Stimulated activated CD8-positive, alpha-beta memory T cell treated with anti-CD3 and anti-CD28 coated beads, Interleukin-12 subunit alpha, Interleukin-12 subunit beta, amount 100 ng/mL, for 24 hours (primary cell): ENCODE data around the gene DTL.

Experiments used
- DNase-seq: peaks from one replicate; pipeline ENCODE4 v3.0.0-alpha.2; 2020; ENCODE audit errors: extremely low read depth

DTL gene

DNA sequence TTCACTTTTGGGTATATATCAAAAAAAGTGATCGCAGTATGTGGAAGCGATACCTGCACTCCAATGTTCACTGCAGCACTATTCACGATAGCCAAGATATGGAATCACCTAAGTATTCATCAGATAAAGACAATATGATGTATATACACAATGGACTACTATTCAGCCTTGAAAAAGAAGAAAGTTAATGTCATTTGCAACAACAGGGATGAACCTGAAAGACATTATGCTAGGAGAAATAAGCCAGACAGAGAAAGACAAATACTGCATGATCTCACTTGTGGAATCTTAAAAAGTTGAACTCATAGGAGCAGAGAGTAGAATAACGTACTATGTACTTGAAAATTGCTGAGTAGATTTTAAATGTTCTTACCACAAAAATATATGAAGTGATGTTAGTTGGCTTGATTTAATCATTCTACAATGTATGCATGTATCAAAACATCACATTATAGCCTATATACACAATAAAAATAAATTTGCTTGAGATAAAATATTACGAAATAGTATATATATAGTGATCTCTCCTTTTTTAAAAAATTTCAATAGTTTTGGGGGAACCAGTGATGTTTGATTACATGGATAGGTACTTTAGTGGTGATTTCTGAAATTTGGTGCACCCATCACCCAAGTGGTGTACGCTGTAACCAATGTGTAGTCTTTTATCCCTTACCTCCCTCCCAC, 56.0 kb downstream of the DTL start:
- DNase-seq, result no peak

DNA sequence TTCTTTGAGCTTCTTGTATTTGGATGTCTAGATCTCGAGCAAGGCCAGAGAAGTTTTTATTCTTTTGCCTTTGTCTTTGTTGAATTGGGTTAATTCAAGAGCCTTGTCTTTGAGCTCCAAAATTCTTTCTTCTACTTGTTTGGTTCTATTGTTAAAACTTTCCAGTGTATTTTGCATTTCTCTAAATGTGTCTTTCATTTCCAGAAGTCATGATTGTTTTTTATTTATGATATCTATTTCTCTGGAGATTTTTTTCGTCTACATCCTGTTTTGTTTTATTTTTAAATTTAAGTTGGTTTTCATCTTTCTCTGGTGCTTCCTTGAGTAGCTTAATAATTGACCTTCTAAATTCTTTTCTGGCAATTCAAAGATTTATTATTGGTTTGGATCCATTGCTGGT, 61.8 kb downstream of the DTL start:
- no peak for DNase-seq

DNA sequence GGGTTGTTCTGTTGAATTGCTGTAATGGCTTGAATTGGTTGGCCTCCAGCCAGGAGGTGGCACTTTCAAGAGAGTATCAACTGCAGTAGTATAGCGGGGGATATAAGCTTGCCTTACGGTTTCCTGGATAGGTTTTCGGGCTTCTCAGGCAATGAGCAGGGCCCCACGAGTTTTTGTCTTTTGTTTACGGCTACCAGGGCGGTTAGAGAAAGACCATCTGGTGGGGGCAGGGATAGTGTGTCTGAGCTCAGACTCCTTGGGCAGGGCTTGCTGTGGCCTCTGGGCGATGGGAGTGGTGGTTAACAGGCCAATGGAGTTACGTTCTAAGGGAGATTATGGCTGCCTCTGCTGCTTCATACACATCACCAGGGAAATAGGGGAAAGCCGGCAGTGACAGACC, 62.8 kb downstream of the DTL start:
- DNase-seq, result no peak

DNA sequence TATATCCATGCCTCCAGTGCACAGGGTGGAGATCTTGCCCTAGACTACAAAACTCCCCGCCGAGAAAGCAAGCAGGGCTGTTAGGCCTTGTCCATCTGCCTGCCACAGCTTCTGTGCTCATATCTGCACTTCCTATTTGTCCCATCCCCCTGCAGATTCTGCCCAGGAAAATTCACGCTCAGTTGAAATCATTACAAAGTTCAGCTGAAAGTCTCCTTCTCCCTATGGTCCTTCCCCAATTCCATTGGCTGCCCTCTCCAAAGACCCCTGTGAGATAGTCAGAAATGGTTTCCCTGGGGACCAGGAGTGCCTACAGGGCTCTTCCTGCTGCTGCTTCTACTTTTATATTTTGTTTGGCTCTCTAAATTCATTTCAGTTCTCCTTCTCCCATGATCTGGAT, 63.2 kb downstream of the DTL start:
- DNase-seq, result no peak

DNA sequence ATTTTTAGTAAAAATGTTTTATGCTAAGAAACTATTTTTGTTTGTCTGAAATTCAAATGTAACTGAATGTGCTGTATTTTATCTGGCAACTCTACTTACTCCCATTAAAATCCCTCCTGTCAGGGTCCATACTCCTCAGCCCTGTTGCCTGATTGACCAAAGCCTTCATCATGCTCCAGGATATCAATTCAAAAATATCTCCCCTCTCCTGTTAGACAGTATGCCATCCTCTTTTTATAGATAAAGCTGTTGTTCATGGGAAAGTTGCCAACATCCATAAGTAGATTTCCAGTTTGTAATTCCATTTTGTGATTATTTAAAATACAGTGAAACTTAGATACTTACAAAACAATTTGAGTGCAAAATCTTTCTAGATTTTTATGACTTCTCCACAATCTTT, 65.7 kb downstream of the DTL start:
- no peak for DNase-seq

DNA sequence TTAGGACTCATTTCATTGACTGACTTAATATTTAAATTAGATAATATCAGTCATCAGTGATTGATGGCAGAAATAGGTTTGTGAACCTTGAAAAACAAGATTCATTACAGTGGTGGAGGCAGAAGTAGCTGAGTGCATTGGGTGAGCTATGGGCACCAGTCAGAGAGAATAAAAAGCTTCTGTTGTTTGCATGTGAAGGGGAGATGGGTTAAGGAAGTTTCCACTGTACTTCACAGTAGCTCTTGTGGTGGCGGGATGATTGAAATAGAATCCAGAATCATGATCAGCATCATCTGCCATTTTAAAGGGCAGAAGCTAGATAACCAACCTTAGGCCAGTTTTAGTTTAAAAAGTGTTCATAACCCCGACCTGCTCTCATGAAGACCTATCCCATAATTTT, 66.2 kb downstream of the DTL start:
- DNase-seq, result no peak

DNA sequence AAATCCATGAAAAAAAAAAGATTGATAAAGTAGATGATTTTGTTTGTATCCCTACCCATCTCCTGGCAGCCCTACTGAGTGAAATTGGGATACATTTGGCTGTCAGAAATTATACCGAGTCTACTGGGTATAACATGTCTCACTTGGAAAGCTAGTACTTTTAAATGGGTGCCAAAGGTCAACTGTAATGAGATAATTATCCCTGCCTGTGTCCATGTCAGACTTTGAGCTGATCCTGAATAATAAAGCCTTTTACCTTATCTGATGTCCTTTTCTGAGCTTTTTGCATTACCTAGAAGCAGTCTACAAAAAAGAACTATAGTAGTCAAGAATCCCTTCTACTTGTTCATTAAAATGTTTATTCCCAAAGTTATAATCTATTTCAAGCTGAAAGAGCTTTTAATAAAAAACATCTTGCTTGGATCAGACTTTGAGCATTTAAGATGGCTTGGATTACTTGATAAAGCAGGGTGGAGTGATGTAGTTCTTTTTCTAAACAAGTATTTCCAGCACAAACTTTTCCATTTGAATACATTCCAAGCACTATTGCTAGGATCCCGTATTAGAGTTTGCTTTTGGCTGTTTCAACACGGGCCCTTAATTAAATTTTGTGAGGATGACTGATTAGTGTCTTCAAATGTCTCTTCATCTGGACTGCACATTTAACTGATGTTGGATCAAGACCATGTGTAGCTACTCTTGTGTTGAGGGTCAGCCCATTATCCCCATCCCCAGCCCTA, 69.2 kb downstream of the DTL start:
- DNase-seq, result no peak

DNA sequence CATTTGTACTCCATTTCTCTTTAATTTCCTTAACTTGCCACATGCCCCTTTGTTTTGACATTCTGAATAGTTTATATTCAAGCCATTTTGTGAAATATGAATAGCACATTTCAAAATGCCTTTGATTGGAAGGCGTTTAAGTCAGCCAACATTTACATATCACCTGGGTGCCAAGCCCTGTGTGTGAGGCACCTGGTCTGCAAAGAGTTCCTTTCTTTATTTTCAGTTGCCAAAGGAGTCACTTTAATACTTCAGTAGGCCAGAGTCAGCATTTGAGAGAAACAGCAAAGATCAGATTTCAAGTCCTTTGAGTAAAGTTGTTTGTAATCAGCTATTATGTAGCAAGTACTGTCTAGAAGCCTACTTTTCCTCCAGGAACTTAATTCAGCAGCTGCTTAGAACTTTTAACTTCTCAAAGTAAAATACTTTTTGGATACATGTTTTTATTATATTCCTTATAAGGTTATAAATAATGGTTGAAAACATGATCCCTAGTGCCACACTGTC, 70.8 kb downstream of the DTL start:
- DNase-seq, result no peak

DNA sequence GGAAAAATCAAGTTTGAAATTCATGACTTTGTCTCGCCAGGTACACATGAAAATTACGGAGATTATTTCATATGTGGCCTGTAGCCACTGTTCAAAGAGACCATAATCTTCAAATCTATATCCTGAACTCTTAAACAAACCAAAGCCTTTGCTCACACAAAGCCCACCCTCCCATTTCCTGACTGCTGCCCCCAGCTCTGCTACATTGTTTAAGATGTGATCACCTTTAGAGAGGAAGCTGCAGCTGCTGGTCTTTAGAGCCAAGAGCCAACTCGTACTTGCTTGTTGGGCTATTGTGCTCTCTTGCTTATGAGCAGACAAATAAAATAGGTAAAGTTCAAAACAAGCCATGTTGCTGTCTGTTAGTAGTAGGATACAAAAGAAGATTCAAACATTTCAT, 71.9 kb downstream of the DTL start:
- no peak for DNase-seq

DNA sequence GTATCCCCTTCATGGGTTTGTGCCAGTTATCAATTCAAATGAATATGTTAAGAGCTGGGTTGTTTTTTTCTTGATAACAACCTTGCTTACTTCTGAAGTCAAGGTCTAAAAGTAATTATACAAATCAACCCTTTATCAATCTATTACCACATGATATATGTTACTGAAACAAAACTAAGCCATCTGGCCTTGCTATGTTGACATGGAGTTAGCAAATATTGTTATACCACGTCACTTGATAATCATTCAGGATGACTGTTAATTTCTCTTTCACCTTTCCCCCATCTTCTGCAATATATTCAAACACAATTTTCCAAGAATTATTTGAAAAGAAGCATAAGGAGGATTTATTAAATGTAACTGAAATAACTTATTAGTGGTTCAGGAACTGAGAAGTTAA, 72.6 kb downstream of the DTL start:
- DNase-seq, result no peak

DNA sequence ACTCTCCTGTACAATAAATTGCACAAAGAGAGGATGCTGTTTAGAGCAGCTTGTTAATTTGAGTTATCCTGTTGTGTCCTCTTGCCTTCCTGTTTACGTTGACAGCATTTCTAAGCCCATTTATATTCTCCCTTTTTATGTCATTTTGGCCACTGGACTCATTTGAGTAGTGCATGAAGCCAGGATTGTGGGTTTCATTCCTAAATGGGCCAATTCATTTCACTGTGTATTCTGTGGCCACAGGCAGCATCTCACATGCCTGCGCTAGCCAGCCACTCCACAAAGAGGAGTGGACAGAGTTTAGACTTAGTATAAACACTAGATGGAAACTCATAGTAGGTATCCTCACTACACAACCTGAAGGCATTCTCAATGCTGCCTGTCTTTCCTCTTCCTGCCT, 73.4 kb downstream of the DTL start:
- no peak for DNase-seq

DNA sequence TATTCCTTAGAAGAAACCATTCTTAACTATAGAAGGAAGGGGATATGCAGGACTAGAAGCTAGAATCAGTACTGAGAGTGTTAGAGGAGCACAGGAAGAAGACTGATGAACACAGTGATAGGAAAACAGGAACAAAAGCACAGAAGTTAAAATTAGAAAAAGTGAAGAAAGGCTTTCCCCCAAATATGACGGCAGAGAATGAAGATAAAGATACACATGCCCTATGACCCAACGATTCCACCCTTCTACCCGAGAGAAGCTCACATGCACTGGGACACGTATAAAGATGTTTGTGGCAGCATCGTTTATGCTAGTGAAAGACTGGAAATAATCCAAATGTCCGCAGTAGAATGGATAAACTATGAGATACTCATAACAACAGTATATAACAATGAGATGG, 74.2 kb downstream of the DTL start:
- DNase-seq, result no peak

DNA sequence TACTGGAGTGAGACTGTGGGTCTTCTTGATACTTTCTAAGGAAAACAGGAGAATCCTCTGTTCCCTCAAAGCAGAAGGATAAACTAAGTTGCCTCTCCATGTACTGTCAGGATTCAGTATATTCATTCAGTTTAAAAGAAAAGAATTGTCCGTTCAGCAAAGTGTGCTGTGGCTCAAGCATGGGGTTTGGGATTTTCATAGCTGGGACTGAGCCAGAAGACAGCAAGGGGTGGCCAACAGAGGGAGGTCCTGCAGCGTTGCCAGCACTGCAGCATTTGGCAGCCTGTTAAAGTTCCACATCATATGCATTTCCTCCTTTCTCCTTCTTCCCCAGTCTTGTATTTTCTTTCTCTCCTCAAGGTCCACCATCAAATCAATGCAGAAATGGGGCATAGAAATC, 75.1 kb downstream of the DTL start:
- DNase-seq, result no peak

DNA sequence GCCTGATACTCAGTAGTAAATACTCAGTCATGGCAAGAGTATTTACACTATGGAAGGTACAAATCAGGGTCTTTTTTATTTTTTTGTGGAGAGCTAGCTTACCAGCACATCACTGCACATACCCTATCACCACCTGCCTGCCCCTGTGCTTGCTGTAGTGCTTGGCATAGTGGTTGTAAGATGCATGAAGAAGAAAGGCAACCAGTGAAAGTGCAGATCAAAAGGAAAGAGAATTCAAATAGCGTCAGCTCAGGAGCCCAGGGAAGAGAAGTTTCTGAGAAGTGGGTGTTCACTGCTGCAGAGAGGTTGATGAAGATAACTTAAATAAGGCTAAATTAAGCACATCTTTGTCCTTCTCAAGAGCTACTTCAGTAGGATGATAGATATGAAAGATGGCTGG, 76.0 kb downstream of the DTL start:
- DNase-seq, result no peak

DNA sequence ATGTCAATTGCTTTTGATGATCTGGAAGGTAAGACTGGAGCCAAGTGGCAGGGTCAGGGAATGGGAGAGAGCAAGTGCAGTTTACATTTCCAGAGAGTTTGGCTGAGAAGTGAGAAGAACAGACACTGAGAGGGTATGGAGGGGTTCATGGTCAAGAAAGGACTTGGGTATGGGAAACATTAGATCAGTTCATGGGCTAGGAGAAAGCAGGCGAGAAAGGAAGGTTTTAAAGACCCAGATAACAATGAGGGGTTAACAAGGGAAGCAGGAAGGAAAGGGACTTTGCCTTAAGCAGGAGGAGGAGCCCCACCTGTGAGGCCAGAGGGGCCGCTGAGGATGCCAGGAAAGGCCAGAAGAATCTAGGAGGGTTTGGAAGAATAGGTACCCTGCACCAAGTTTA, 78.2 kb downstream of the DTL start:
- no peak for DNase-seq

DNA sequence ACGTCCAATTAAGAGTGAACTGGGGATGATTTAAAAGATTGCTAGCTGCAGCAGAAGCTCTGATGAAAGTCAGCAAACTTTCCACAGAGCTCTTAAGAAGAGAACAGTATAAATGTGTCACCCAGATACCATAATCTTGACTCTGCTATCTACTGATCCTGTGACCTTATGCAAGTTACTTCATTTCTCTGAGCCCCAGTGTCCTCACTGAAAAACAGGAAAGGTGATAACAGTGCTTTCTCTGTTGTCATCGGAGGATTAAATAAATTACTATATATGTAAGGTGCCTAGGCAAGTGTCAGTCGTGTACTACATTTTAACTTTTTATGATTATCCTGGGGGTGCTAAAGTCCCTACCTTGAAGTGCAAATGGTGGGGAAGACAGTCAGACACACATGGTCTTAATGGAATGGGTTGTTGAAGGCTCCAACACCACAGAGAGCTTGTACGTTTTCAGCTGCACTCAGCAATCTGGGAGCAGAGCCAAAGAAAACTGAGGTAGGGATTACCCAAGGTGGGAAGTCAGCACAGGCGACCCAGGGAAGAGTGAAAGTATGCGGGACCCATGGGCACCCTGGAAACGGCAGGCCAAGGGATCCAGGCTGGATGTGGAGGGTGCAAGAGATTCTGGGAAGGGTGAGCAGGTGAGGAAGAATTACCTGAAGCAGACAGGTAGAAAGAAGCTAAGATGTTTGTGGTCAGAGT, 82.8 kb downstream of the DTL start:
- DNase-seq, result no peak

DNA sequence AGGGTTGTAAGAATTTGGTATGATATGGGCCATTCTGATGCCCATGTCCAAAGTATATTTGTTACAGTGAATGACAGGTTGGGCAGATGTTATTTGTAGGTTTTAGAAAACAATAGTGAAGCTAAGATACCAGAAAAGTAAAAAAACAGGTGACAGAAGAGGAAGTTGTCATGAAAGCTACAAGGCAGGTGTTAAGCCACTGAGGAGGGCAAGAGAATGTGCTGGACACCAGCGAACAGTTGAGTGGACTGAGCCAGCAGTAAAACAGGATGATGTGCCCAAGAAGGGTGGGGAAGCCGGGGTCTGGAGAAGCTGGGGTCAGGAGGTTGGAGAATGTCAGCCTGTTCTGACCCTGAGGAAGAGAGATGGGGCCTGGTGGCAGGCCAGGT, 83.3 kb downstream of the DTL start:
- no peak for DNase-seq

DNA sequence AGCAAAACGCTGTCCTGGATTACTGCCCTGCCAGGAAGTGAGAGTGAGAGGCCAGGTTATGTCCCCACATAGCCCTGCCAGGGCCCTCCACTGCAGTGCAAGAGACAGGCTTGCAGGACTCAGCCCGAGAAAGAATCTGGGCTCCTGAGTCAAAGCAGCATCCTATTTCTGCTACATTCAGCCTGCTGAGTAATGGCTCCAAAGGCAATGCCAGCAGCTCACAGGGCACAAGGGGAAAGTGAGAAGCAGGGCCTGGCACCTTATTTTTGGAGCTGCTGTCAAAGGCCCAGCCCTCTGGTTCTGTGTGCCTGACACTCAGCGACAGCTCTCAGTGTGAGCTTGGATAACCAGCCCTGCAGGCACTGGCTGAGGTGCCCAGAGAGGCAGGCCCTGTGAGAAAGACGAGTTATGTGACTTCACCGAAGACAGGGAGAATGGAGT, 83.9 kb downstream of the DTL start:
- DNase-seq, result no peak

DNA sequence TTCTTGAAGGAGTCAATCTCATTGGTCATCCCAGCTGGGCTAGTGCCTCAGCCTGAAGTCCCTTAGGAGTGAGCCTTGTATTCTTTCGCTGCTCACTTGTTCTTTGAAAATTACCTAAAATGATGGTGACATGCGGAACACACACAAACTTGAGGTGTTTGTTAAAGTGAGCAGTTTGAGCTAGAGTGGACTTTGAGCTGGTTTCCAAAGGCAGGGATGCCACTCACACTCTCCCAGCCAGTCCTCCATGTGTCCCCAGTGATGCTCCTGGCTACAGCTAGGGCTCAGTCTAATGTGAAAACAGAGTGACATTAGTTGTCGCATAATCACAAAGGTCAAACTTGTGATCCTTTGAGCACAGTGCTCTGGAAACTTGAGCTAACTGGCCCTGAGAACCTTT, 84.3 kb downstream of the DTL start:
- DNase-seq, result no peak

DNA sequence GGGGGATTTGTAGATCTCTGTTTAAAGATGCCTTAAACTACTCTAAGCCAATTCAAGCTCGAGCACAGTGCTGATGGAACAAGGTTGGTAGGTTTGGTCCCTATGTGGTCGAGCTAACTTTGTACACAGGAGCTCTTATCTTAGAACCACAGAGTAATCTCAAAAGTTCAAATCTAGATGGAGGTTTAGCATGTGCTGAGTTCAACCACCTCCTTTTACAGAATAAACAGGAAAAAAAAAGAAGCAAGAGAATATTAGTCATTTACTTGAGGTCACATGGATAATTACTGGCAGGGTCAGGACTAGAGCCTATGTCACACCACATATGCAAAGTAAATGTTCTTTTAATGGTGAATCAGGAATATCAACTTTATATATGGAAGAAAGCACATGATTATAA, 86.2 kb downstream of the DTL start:
- DNase-seq, result no peak

DNA sequence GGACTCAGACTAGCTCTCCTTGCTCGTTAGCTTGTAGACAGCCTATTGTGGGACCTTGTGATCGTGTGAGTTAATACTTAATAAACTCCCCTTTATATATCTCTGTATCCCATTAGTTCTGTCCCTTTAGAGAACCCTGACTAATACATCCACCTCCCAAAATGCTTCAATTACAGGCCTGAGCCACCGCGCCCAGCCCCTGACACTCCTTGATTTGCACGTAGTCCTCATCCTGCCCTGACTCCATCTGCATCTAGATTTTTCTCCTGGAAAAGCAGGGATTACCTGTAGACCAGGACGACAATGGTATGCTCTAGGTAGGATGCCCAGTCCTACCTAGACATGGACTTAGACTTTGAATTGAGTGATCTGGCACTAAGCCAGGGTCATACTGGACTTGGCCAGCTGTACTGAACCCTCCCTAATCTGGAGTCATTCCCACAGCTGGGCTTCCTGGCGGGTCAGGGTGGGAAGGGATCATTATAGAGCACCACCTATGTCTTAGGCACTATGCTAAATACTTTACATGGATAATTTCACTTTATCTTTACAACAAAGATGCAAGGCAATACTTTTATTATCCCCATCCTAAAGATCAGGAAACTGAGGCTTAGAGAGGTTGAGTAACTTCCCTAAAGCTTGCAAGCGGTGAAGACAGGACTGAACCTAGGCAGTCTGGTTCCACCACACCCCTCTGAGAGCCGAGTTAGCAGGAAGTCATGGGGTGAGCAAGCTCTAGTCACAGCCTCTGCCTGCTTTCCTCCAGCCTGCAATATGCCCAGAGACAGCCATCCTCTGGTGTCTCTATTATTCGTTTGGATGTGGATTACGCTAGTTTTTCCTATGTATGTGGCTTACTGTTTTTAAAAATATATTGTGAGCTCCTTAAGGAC, 89.4 kb downstream of the DTL start:
- DNase-seq, result no peak

DNA sequence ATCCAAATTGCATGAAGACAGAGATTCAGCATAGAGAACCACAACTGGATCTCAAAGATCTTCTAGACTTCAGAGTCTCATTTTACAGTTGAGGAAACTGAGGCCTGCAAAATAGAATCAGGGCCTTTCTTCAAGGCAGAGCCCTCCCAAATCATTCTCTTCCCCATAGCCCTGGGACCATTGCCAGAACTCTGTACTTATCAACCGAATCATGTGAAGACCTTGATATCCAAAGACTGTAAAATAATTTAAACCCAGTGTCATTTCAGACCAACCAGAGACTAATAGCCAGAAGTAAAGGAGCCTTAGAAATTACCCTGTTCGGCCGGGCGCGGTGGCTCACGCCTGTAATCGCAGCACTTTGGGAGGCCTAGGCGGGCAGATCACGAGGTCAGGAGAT, 90.1 kb downstream of the DTL start:
- no peak for DNase-seq
